ENCODE measurements around the gene STAT1. TPM values are rescaled to one million over a fixed set of nuclear protein-coding genes. Genes with fewer than 3 reads are reported as not detected.

Gene STAT1
- polyA plus RNA-seq, 1 experiment, result 130 TPM

DNA sequence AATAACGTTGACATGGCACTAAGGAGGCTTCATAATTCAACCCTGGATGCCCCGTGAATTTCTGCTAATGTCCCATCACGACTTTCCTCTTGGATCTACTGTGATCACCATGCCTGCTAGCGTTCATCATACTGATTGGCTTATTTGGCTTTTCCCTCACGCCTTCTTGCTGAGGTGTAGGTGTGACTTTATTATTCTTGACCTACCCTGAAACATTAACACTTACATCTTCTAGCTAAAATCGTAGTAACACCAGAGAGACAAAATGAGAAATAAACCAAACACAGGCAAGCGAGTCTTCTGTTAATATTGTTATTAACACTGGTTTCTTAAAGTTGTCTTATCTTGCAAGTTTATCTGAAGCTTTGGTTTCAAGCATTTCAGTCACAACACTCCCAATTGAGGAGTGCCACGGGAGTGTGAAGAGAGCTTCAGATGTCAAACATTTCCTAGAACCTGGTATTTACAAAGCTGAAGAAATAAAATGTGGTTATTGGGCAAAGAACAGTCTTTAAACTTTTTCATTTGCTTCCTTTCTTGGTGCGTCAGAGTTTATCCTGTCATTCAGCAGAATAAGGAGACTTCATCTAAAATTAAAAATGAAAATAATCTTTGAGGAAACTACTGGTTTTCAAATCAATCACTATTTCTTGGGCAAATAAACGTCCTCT, 15.4 kb upstream of the STAT1 start:
- Histone ChIP-seq H3K27me3 (ENCODE audit: control insufficient read depth, insufficient read depth, low read length) (no peaks in the 10 kb centered on the region), H3K27ac (ENCODE audit: low read depth, low read length) (no peak overlapping the region), H3K4me3 (ENCODE audit: low read depth, low read length) (no peak overlapping the region), H3K9me3 (ENCODE audit: control insufficient read depth, insufficient read depth, low read length) (no peaks in the 10 kb centered on the region)
- ChIA-PET CTCF (interaction anchor here (1.0 to 1.3 kb wide), 3 partner anchors 9 to 126 kb away, joined by 3 to 5 read pairs (median 4); no protein-coding TSS in a partner anchor), POLR2A (no interaction called here)
- TF ChIP-seq, protein P1, sequence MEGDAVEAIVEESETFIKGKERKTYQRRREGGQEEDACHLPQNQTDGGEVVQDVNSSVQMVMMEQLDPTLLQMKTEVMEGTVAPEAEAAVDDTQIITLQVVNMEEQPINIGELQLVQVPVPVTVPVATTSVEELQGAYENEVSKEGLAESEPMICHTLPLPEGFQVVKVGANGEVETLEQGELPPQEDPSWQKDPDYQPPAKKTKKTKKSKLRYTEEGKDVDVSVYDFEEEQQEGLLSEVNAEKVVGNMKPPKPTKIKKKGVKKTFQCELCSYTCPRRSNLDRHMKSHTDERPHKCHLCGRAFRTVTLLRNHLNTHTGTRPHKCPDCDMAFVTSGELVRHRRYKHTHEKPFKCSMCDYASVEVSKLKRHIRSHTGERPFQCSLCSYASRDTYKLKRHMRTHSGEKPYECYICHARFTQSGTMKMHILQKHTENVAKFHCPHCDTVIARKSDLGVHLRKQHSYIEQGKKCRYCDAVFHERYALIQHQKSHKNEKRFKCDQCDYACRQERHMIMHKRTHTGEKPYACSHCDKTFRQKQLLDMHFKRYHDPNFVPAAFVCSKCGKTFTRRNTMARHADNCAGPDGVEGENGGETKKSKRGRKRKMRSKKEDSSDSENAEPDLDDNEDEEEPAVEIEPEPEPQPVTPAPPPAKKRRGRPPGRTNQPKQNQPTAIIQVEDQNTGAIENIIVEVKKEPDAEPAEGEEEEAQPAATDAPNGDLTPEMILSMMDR (IDR thresholded peaks at IDR 0.05; ENCODE audit: low read depth, low read length), result no peak
- DNase-seq (ENCODE audit: low read depth, low spot score), result no peak

DNA sequence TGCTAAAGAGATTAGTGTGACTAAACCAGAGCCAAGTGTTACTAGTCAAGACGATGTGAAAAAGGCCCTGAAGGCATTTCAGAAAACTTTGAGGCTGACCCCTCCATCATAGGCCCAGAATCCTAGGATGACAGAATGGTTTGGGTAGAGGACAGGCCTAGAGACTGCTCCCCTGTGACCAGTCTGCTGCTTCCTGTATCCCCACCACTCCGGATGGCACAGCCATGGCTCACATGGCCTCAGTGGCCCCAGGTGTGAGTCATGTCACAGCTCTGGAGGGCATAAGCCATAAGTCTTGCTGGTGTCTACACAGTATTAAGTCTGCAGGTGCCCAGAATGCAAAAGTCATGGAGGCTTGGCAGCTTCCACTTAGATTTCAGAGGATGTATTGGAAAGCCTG, 12.4 kb upstream of the STAT1 start:
- Histone ChIP-seq H3K27ac (ENCODE audit: low read depth, low read length) (no peak overlapping the region), H3K9me3 (ENCODE audit: control insufficient read depth, insufficient read depth, low read length) (no peaks in the 10 kb centered on the region), H3K27me3 (ENCODE audit: control insufficient read depth, insufficient read depth, low read length) (no peaks in the 10 kb centered on the region), H3K4me3 (ENCODE audit: low read depth, low read length) (no peak overlapping the region)
- ChIA-PET POLR2A (no interaction called here), CTCF (no interaction called here)
- no peak for DNase-seq (ENCODE audit: low read depth, low spot score)
- TF ChIP-seq, protein P1 (IDR thresholded peaks at IDR 0.05; ENCODE audit: low read depth, low read length), result no peak

DNA sequence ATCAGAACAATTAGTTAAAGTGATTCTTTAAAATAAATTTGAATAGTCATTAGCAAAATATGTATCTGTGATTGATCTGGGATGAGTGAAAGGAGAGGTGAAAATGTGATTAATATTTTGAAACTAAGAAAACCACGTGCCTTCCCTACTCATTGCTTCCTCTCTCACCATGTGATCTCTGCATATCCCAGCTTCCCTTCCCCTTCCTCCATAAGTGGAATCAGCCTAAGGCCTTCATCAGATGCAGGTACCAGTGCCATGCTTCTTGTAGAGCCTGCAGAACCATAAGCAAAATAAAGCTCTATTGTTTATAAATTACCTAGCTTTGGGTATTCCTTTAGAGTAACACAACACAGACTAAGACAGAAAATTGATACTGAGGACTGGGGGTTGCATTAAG, 11.2 kb upstream of the STAT1 start:
- H3K27ac ChIP-seq (ENCODE audit: low read depth, low read length), result no peak overlapping the region
- no peaks in the 10 kb centered on the region for H3K9me3 ChIP-seq (ENCODE audit: control insufficient read depth, insufficient read depth, low read length)
- TF ChIP-seq, protein P1 (IDR thresholded peaks at IDR 0.05; ENCODE audit: low read depth, low read length), result no peak
- no peak overlapping the region for H3K4me3 ChIP-seq (ENCODE audit: low read depth, low read length)
- ChIA-PET CTCF (no interaction called here), POLR2A (no interaction called here)
- H3K27me3 ChIP-seq (ENCODE audit: control insufficient read depth, insufficient read depth, low read length), result no peaks in the 10 kb centered on the region
- DNase-seq (ENCODE audit: low read depth, low spot score), result no peak

DNA sequence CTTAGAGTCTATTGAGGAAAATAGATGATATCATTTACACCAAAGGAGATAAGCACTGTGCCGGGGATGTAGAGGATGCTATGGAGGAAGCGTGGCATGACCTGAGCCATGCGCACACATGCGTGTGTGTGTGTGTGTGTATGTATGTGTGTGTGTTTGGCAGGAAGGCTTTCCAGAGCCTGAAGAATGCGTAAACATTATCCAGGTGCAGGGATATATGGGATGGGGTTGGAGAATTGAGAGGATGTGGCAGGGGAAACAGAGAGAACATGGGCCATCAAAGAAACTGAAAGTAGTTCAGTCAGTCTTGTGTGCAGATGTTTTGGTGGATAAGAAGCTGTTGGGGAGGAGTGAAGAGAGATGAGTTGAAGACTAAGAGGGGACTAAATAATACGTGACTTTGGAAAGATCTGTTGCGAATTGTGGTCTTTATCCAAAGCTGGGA, 9.3 kb upstream of the STAT1 start:
- TF ChIP-seq, protein P1 (IDR thresholded peaks at IDR 0.05; ENCODE audit: low read depth, low read length), result no peak
- DNase-seq (ENCODE audit: low read depth, low spot score), result no peak
- Histone ChIP-seq H3K27ac (ENCODE audit: low read depth, low read length) (no peak overlapping the region), H3K9me3 (ENCODE audit: control insufficient read depth, insufficient read depth, low read length) (no peaks in the 10 kb centered on the region), H3K27me3 (ENCODE audit: control insufficient read depth, insufficient read depth, low read length) (no peaks in the 10 kb centered on the region), H3K4me3 (ENCODE audit: low read depth, low read length) (no peak overlapping the region)
- POLR2A ChIA-PET, result interaction anchor here (1.3 kb wide), 1 partner anchor 27 kb away, joined by 7 read pairs; no protein-coding TSS in a partner anchor
- CTCF ChIA-PET, result interaction anchor here (1.0 to 1.9 kb wide), 3 partner anchors 12 to 29 kb away, joined by 3 to 4 read pairs (median 4); no protein-coding TSS in a partner anchor

DNA sequence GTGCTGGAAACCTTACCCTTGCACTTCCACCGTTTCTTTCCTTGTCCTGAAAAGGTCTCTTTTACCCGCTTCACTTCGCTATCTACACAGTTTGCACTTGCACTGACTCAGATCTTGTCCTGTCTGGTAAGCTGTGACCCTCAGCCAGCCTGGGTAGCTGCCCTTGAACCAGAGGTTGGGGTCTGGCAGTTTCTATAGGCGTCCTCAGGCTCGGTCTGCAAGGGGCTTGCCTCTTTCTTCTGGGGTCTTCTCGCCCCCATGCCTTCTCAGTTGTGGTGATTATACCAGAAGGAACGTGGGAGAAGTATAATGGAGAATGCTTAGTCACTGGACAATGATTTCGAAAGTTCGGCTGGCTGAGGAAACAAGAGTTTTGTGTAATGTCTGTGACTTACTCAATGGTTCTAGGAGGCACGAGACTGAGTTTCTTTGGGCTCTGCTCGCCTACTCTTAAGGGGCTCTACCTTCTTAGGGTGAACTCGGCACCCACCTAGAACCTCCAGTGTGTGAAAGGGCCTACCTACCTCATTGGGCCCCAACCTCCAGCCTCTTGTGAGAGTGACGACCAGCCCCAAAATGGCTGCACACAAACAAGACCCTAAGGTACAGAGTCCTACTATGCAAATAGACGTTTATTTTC, 6.9 kb upstream of the STAT1 start:
- ChIA-PET POLR2A (interaction anchor here (1.0 to 2.6 kb wide), 5 partner anchors 10 to 41 kb away, joined by 3 to 18 read pairs (median 5); no protein-coding TSS in a partner anchor), CTCF (interaction anchor here (1.0 kb wide), 1 partner anchor 9 kb away, joined by 4 read pairs; no protein-coding TSS in a partner anchor)
- Histone ChIP-seq H3K27me3 (ENCODE audit: control insufficient read depth, insufficient read depth, low read length) (no peaks in the 10 kb centered on the region), H3K27ac (ENCODE audit: low read depth, low read length) (peak overlapping the region; percentile 99), H3K4me3 (ENCODE audit: low read depth, low read length) (peak overlapping the region; percentile 85), H3K9me3 (ENCODE audit: control insufficient read depth, insufficient read depth, low read length) (no peaks in the 10 kb centered on the region)
- DNase-seq (ENCODE audit: low read depth, low spot score), result peak; percentile 65
- TF ChIP-seq, protein P1 (IDR thresholded peaks at IDR 0.05; ENCODE audit: low read depth, low read length), result no peak
